Measurements from ENCODE around the gene TBC1D16. TPM values are rescaled to one million over a fixed set of nuclear protein-coding genes. Genes with fewer than 3 reads are reported as not detected.

TBC1D16 gene
- total RNA-seq, 2 experiments from 2014 or later: 0.38 to 0.74 TPM

DNA sequence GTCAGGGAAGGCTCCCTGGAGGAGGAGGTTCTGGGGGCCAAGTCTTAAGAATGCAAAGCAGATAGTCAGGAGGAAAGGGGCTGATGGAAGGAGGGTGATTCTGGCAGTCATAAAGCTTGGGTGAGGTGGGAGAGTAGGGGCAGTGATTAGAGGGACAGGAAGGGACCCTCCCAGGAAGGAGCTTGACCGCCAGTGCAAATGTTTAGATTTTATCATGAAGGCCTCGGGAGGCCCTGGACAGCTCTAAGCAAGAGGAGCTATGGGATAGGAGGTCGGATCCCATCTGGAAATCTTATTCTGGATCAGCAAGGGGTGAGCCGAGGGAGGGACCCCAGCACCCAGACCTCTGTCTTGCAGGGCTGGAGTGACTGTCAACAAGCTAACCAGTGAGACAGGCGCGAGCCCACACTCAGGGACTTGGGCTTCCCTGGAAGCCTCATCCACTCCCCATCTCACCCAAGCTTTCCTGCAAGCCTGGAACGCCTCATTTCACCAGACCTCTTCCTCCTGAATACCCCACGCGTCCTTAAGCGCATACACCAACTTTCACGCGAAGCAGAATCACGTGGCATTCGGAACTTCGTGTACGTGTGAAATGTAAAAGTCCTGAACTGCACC is 144.4 kb downstream of the TBC1D16 start:
- H3K27ac ChIP-seq (ENCODE audit: low read depth, low read length, poor library complexity, severe bottlenecking): no peak overlapping the region
- intact Hi-C loops (cut with micrococcal nuclease; ENCODE audit: unreplicated experiment): no loop called here
- H2AFZ ChIP-seq (ENCODE audit: low read length): no peak overlapping the region
- H3K4me3 ChIP-seq (ENCODE audit: low read depth, low read length, poor library complexity, severe bottlenecking): no peak overlapping the region
- no peaks in the 10 kb centered on the region for H3K79me2 ChIP-seq (ENCODE audit: insufficient read depth, low read depth, low read length)
- no peaks in the 10 kb centered on the region for H3K36me3 ChIP-seq (ENCODE audit: insufficient read depth, low read length)
- no peak overlapping the region for H3K4me2 ChIP-seq (ENCODE audit: low read length)
- TF ChIP-seq, protein P1, sequence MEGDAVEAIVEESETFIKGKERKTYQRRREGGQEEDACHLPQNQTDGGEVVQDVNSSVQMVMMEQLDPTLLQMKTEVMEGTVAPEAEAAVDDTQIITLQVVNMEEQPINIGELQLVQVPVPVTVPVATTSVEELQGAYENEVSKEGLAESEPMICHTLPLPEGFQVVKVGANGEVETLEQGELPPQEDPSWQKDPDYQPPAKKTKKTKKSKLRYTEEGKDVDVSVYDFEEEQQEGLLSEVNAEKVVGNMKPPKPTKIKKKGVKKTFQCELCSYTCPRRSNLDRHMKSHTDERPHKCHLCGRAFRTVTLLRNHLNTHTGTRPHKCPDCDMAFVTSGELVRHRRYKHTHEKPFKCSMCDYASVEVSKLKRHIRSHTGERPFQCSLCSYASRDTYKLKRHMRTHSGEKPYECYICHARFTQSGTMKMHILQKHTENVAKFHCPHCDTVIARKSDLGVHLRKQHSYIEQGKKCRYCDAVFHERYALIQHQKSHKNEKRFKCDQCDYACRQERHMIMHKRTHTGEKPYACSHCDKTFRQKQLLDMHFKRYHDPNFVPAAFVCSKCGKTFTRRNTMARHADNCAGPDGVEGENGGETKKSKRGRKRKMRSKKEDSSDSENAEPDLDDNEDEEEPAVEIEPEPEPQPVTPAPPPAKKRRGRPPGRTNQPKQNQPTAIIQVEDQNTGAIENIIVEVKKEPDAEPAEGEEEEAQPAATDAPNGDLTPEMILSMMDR (conservative IDR thresholded peaks at IDR 0.05; ENCODE audit: low read length): no peak
- TF ChIP-seq EZH2phosphoT487 (IDR thresholded peaks at IDR 0.05; ENCODE audit: borderline replicate concordance, low read depth, low read length): no peak
- ChIA-PET POLR2A (interaction anchor here (0.5 to 0.6 kb wide), 2 partner anchors 9 to 181 kb away, joined by 3 to 5 read pairs; no protein-coding TSS in a partner anchor), CTCF (ENCODE audit: unreplicated experiment) (no interaction called here)
- H4K20me1 ChIP-seq (ENCODE audit: insufficient read depth, low read length): no peaks in the 10 kb centered on the region
- H3K9me2 ChIP-seq (ENCODE audit: insufficient read depth, low read length): no peaks in the 10 kb centered on the region
- DNase-seq (ENCODE audit: low spot score): no peak
- H3K9me3 ChIP-seq (ENCODE audit: low read length): no peaks in the 10 kb centered on the region
- no TSS peak for BruUV-seq (replicated peaks)
- no peaks in the 10 kb centered on the region for H3K4me1 ChIP-seq (ENCODE audit: insufficient read depth, low read length, poor library complexity, severe bottlenecking)

DNA sequence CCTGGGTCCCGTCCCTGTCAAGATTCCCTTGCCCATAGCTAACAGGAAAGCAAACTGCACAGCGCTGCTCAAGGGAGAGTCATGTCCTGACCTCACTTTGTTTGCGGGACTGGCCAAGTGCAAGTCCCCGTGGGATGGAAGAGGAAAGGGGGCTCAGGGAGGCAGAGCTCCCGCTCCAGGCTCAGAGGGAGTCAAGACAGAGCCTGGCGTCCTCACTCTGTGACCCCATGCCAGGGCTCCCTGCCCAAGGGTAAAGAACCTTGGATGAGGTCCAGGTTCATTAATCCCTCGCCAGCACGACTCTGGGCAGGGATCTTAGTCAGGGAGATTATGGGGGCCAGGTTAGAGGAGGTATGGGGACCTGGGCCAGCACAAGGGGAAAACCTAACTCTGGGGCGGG is 145.0 kb downstream of the TBC1D16 start:
- DNase-seq (ENCODE audit: low spot score): no peak
- TF ChIP-seq EZH2phosphoT487 (IDR thresholded peaks at IDR 0.05; ENCODE audit: borderline replicate concordance, low read depth, low read length): no peak
- TF ChIP-seq, protein P1 (conservative IDR thresholded peaks at IDR 0.05; ENCODE audit: low read length): no peak
- CTCF ChIA-PET (ENCODE audit: unreplicated experiment): no interaction called here
- Histone ChIP-seq H3K9me2 (ENCODE audit: insufficient read depth, low read length) (no peaks in the 10 kb centered on the region), H3K4me3 (ENCODE audit: low read depth, low read length, poor library complexity, severe bottlenecking) (no peak overlapping the region), H3K9me3 (ENCODE audit: low read length) (no peaks in the 10 kb centered on the region), H3K36me3 (ENCODE audit: insufficient read depth, low read length) (no peaks in the 10 kb centered on the region), H3K27ac (ENCODE audit: low read depth, low read length, poor library complexity, severe bottlenecking) (no peak overlapping the region), H4K20me1 (ENCODE audit: insufficient read depth, low read length) (no peaks in the 10 kb centered on the region), H2AFZ (ENCODE audit: low read length) (no peak overlapping the region), H3K4me2 (ENCODE audit: low read length) (no peak overlapping the region), H3K79me2 (ENCODE audit: insufficient read depth, low read depth, low read length) (no peaks in the 10 kb centered on the region), H3K4me1 (ENCODE audit: insufficient read depth, low read length, poor library complexity, severe bottlenecking) (no peaks in the 10 kb centered on the region)
- POLR2A ChIA-PET: no interaction called here
- intact Hi-C loops (cut with micrococcal nuclease; ENCODE audit: unreplicated experiment): no loop called here
- no TSS peak for BruUV-seq (replicated peaks)

DNA sequence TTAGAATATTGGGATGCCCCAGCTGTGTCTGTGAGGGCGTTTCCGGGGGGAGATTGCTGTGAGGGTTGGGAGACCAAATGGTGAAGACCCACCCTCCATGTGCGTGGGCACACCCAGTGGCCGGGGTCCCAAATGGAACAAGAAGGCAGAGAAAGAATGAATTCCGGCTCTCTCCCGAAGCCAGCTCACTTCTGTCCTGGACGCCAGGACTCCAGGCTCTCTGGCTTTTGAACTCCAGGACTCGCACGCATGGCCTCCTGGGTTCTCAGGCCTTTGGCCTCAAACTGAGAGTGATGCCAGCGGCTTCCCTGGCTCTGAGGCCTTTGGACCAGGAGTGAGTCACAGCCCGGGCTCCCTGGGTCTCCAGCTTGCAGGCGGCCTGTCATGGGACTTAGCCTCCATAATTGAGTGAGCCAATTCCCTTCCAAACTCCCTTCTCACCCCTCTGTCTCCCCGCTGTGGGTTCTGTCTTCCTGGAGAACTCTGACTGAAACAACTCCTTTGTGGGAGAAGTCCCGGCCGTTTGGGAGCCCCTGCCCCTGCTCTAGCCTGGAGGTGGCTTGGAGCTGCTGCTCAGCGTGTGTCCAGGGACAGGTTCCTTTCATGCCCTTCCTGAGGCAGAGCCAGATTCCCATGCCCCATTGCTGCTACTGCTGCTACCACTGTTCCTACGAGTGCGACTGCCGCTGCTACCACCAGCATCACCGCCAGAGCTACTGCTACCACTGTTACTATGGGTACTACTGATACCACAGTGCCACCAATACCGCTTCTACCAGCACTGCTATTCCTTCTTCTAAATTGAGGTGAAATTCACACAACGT is 146.6 kb downstream of the TBC1D16 start:
- Histone ChIP-seq H3K36me3 (ENCODE audit: insufficient read depth, low read length) (no peaks in the 10 kb centered on the region), H3K4me2 (ENCODE audit: low read length) (no peak overlapping the region), H3K4me3 (ENCODE audit: low read depth, low read length, poor library complexity, severe bottlenecking) (no peak overlapping the region), H3K9me3 (ENCODE audit: low read length) (no peaks in the 10 kb centered on the region), H3K27ac (ENCODE audit: low read depth, low read length, poor library complexity, severe bottlenecking) (no peak overlapping the region), H3K4me1 (ENCODE audit: insufficient read depth, low read length, poor library complexity, severe bottlenecking) (no peaks in the 10 kb centered on the region), H3K79me2 (ENCODE audit: insufficient read depth, low read depth, low read length) (no peaks in the 10 kb centered on the region), H2AFZ (ENCODE audit: low read length) (no peak overlapping the region), H3K9me2 (ENCODE audit: insufficient read depth, low read length) (no peaks in the 10 kb centered on the region), H4K20me1 (ENCODE audit: insufficient read depth, low read length) (no peaks in the 10 kb centered on the region)
- DNase-seq (ENCODE audit: low spot score): no peak
- TF ChIP-seq, protein P1 (conservative IDR thresholded peaks at IDR 0.05; ENCODE audit: low read length): no peak
- no peak for TF ChIP-seq EZH2phosphoT487 (IDR thresholded peaks at IDR 0.05; ENCODE audit: borderline replicate concordance, low read depth, low read length)
- ChIA-PET CTCF (ENCODE audit: unreplicated experiment) (no interaction called here), POLR2A (no interaction called here)
- intact Hi-C loops (cut with micrococcal nuclease; ENCODE audit: unreplicated experiment): no loop called here
- BruUV-seq (replicated peaks): no TSS peak

Data from OCI-LY7 (cell line).